Loucy (cell line): ENCODE measurements around the gene MAP1B.

Source experiments
- H2AFZ ChIP-seq: fragments of 200-600 bp; sonication (generic); 2 replicates; pipeline ENCODE4 v1.6.0; 2016; ENCODE audit warnings: antibody characterized with exemption, mild to moderate bottlenecking, low read length, moderate library complexity
- H3F3A ChIP-seq: fragments of 200-600 bp; 2 replicates; pipeline ENCODE4 v1.6.0; 2016; ENCODE audit warnings: antibody characterized with exemption, low read depth, mild to moderate bottlenecking
- H3K27me3 ChIP-seq: fragments of 200-600 bp; sonication (generic); 2 replicates; pipeline ENCODE4 v1.6.1; 2014; ENCODE audit warnings: low read length, mild to moderate bottlenecking; ENCODE audit not compliant: insufficient read depth, poor library complexity, severe bottlenecking
- H3K36me3 ChIP-seq: fragments of 200-600 bp; sonication (generic); 2 replicates; pipeline ENCODE4 v1.6.1; 2016; ENCODE audit warnings: low read length; ENCODE audit not compliant: insufficient read depth
- H3K4me1 ChIP-seq: fragments of 200-600 bp; sonication (generic); 2 replicates; pipeline ENCODE4 v1.5.1; 2014; ENCODE audit warnings: low read length, mild to moderate bottlenecking; ENCODE audit not compliant: insufficient read depth, poor library complexity, severe bottlenecking
- H3K4me2 ChIP-seq: fragments of 200-600 bp; sonication (generic); 2 replicates; pipeline ENCODE4 v1.6.0; 2014; ENCODE audit warnings: antibody characterized with exemption, low read length, low read depth, mild to moderate bottlenecking; ENCODE audit not compliant: poor library complexity, severe bottlenecking
- H3K4me3 ChIP-seq: fragments of 200-600 bp; sonication (generic); 2 replicates; pipeline ENCODE4 v1.5.1; 2014; ENCODE audit warnings: low read length, mild to moderate bottlenecking, mixed read lengths; ENCODE audit not compliant: poor library complexity, severe bottlenecking
- H3K79me2 ChIP-seq: fragments of 200-600 bp; sonication (generic); 2 replicates; pipeline ENCODE4 v1.6.1; 2014; ENCODE audit warnings: low read length; ENCODE audit not compliant: insufficient read depth
- H3K9ac ChIP-seq: fragments of 200-600 bp; sonication (generic); 2 replicates; pipeline ENCODE4 v1.6.0; 2014; ENCODE audit warnings: mild to moderate bottlenecking, low read depth, low read length, moderate library complexity; ENCODE audit not compliant: poor library complexity, severe bottlenecking
- H3K9me2 ChIP-seq: fragments of 200-600 bp; sonication (generic); replicated peaks from 2 replicates; pipeline ENCODE4 v1.6.1; 2016; ENCODE audit warnings: low read depth, low read length, mixed read lengths
- H3K9me3 ChIP-seq: fragments of 200-600 bp; sonication (generic); 2 replicates; pipeline ENCODE4 v1.6.1; 2014; ENCODE audit warnings: mild to moderate bottlenecking, antibody characterized with exemption, low read length, low read depth; ENCODE audit not compliant: insufficient read depth
- H4K20me1 ChIP-seq: fragments of 200-600 bp; sonication (generic); 2 replicates; pipeline ENCODE4 v1.6.0; 2014; ENCODE audit warnings: antibody characterized with exemption, low read length, mild to moderate bottlenecking; ENCODE audit not compliant: insufficient read depth, poor library complexity, severe bottlenecking
- CTCF ChIP-seq: fragments of 200-600 bp; sonication (generic); conservative IDR thresholded peaks from 2 replicates; pipeline ENCODE4 v1.5.1; 2014; ENCODE audit warnings: mild to moderate bottlenecking, antibody characterized with exemption, low read length
- EZH2phosphoT487 ChIP-seq: fragments of 200-600 bp; IDR thresholded peaks from 2 replicates; pipeline ENCODE4 v1.6.1; 2018; ENCODE audit warnings: antibody characterized with exemption, mild to moderate bottlenecking, moderate library complexity, borderline replicate concordance

The MAP1B gene

GRCh38 chr5:72107131-72107900 is at the start of gene MAP1B:
Gene MAP1B (plus strand): TSS chr5:72107475. CDS start chr5:72107532, 57 bp downstream.
- Histone ChIP-seq H3K4me3 (no peak within 1 kb of the TSS), H3F3A (no peaks in the 10 kb centered on the region), H3K4me1 (no peaks in the 10 kb centered on the region), H3K4me2 (no peak within 1 kb of the TSS), H4K20me1 (no peaks in the 10 kb centered on the region), H2AFZ (no peak within 1 kb of the TSS), H3K9me3 (no peaks in the 10 kb centered on the region), H3K9me2 (no peaks in the 10 kb centered on the region), H3K79me2 (no peaks in the 10 kb centered on the region), H3K27me3 (no peaks in the 10 kb centered on the region), H3K36me3 (no peaks in the 10 kb centered on the region), H3K9ac (no peak within 1 kb of the TSS)
- TF ChIP-seq EZH2phosphoT487, result no peak
- TF ChIP-seq CTCF, result no peak

GRCh38 chr5:72057816-72058215 is 49.5 kb upstream of the MAP1B start:
- H3K4me2 ChIP-seq, result no peak overlapping the region
- no peaks in the 10 kb centered on the region for H3K79me2 ChIP-seq
- no peaks in the 10 kb centered on the region for H3K9me2 ChIP-seq
- H2AFZ ChIP-seq, result no peak overlapping the region
- TF ChIP-seq CTCF (no peak), EZH2phosphoT487 (no peak)
- peaks cover 12% of the 10 kb centered on the region for H3K27me3 ChIP-seq
- H3K9ac ChIP-seq, result no peak overlapping the region
- H3F3A ChIP-seq, result no peaks in the 10 kb centered on the region
- H3K4me3 ChIP-seq, result no peak overlapping the region
- no peaks in the 10 kb centered on the region for H3K4me1 ChIP-seq
- no peaks in the 10 kb centered on the region for H3K9me3 ChIP-seq
- H3K36me3 ChIP-seq, result no peaks in the 10 kb centered on the region
- H4K20me1 ChIP-seq, result no peaks in the 10 kb centered on the region

GRCh38 chr5:72063219-72063819 is 44.0 kb upstream of the MAP1B start:
- Histone ChIP-seq H4K20me1 (no peaks in the 10 kb centered on the region), H3K9me3 (no peaks in the 10 kb centered on the region), H3F3A (no peaks in the 10 kb centered on the region), H3K4me3 (no peak overlapping the region), H3K27me3 (no peaks in the 10 kb centered on the region), H3K4me2 (no peak overlapping the region), H3K9me2 (no peaks in the 10 kb centered on the region), H2AFZ (no peak overlapping the region), H3K36me3 (no peaks in the 10 kb centered on the region), H3K79me2 (no peaks in the 10 kb centered on the region), H3K4me1 (no peaks in the 10 kb centered on the region), H3K9ac (no peak overlapping the region)
- TF ChIP-seq EZH2phosphoT487 (no peak), CTCF (no peak)
